PC-9 (cell line): Measurements from ENCODE around the gene EIF4EBP3. TPM values are rescaled to one million over a fixed set of nuclear protein-coding genes. Genes with fewer than 3 reads are reported as not detected.
A peak's percentile ranks its signal among the peaks of the same experiment; 100 is the strongest.
"Not testable (repeated sequence)": the region's sequence is repeated elsewhere in the genome, so short reads cannot be mapped to it uniquely, and the experiment has no call there.

Source experiments
- BruUV-seq: library from RNA; stranded (reverse); fragments of 400-500 nt; replicated peaks from 2 replicates; lab custom pipeline; 2021; lab: Mats Ljungman, UMichigan
- CTCF ChIA-PET: fragments of 300-600 bp; sonication (Branson Sonifier 250); formaldehyde crosslinking; loops from one replicate; lab custom pipeline; 2022; ENCODE audit warnings: antibody characterized with exemption; lab: Charles Lee
- POLR2A ChIA-PET: fragments of 300-600 bp; sonication (Branson Sonifier 250); formaldehyde crosslinking; loops from one replicate; lab custom pipeline; 2022; ENCODE audit warnings: antibody characterized with exemption; ENCODE audit not compliant: unreplicated experiment; lab: Charles Lee
- DNase-seq, 2 experiments: peaks; one replicate each; pipeline versions ENCODE4 v3.0.0 to v3.0.0-alpha.2; 2015 to 2022; ENCODE audit warnings: mixed read lengths in 1 of 2
- H2AFZ ChIP-seq: fragments of 200-600 bp; sonication (generic); 2 replicates; pipeline ENCODE4 v1.8.1; 2017; ENCODE audit warnings: antibody characterized with exemption
- H3F3A ChIP-seq: fragments of 200-600 bp; sonication (generic); 2 replicates; pipeline ENCODE4 v1.8.1; 2017; ENCODE audit warnings: antibody characterized with exemption, mild to moderate bottlenecking, low read depth; ENCODE audit not compliant: insufficient read depth
- H3K27ac ChIP-seq: fragments of 200-600 bp; sonication (generic); 2 replicates; pipeline ENCODE4 v1.6.1; 2016; ENCODE audit warnings: mixed run types
- H3K27me3 ChIP-seq: fragments of 200-600 bp; sonication (generic); 2 replicates; pipeline ENCODE4 v1.6.1; 2016; ENCODE audit warnings: low read depth, mixed run types; ENCODE audit not compliant: insufficient read depth
- H3K36me3 ChIP-seq: fragments of 200-600 bp; sonication (generic); 2 replicates; pipeline ENCODE4 v1.6.1; 2016; ENCODE audit warnings: low read depth, mixed run types
- H3K4me1 ChIP-seq: fragments of 200-600 bp; sonication (generic); replicated peaks from 2 replicates; pipeline ENCODE4 v1.6.1; 2016; ENCODE audit warnings: mixed run types; ENCODE audit not compliant: insufficient read depth
- H3K4me2 ChIP-seq: fragments of 200-600 bp; sonication (generic); 2 replicates; pipeline ENCODE4 v1.6.1; 2017; ENCODE audit warnings: mixed run types
- H3K4me3 ChIP-seq: fragments of 200-600 bp; sonication (generic); 2 replicates; pipeline ENCODE4 v1.6.1; 2016; ENCODE audit warnings: mixed run types
- H3K79me2 ChIP-seq: fragments of 200-600 bp; sonication (generic); 2 replicates; pipeline ENCODE4 v1.6.1; 2017; ENCODE audit warnings: low read depth, mixed run types
- H3K9me2 ChIP-seq: fragments of 200-600 bp; sonication (generic); 2 replicates; pipeline ENCODE4 v1.8.1; 2017; ENCODE audit warnings: mild to moderate bottlenecking; ENCODE audit not compliant: insufficient read depth
- H3K9me3 ChIP-seq: fragments of 200-600 bp; sonication (generic); 2 replicates; pipeline ENCODE4 v1.8.1; 2016; ENCODE audit warnings: low read depth; ENCODE audit not compliant: insufficient read depth
- H4K20me1 ChIP-seq: fragments of 200-600 bp; sonication (generic); 2 replicates; pipeline ENCODE4 v1.8.1; 2017; ENCODE audit not compliant: insufficient read depth
- CTCF ChIP-seq: fragments of 200-600 bp; sonication (generic); conservative IDR thresholded peaks from 2 replicates; pipeline ENCODE4 v1.6.1; 2017; ENCODE audit warnings: mixed run types, antibody characterized with exemption, mild to moderate bottlenecking, moderate library complexity
- EZH2 ChIP-seq: fragments of 200-600 bp; sonication (generic); IDR thresholded peaks from 2 replicates; pipeline ENCODE4 v1.8.0; 2017; ENCODE audit warnings: antibody characterized with exemption, low read depth
- intact Hi-C: fragments of 100-400 bp; cut with micrococcal nuclease; formaldehyde crosslinking; loops from one replicate; pipeline ENCODE4 v1.10.0; 2022; ENCODE audit not compliant: unreplicated experiment
- total RNA-seq: library from RNA; stranded (reverse); gene quantifications from 2 replicates; pipeline ENCODE4 v1.2.3, GENCODE V29; 2021

The EIF4EBP3 gene
- total RNA-seq, 1 experiment from 2014 or later = 5.6 TPM

GRCh38 chr5:140575309-140575708 lies 27.8 kb downstream of the EIF4EBP3 start:
- no peaks in the 10 kb centered on the region for H3K27me3 ChIP-seq
- no peak for DNase-seq
- intact Hi-C loops = no loop called here
- H2AFZ ChIP-seq = no peak overlapping the region
- no peaks in the 10 kb centered on the region for H3F3A ChIP-seq
- H3K9me3 ChIP-seq = no peaks in the 10 kb centered on the region
- H4K20me1 ChIP-seq = no peaks in the 10 kb centered on the region
- no peaks in the 10 kb centered on the region for H3K79me2 ChIP-seq
- no peaks in the 10 kb centered on the region for H3K9me2 ChIP-seq
- ChIA-PET POLR2A (no interaction called here), CTCF (no interaction called here)
- H3K4me1 ChIP-seq = peaks cover 12% of the 10 kb centered on the region; the same call in 1 of the 2 replicates
- no peak overlapping the region for H3K27ac ChIP-seq
- H3K4me2 ChIP-seq = no peak overlapping the region
- TF ChIP-seq EZH2 (no peak), CTCF (no peak)
- no TSS peak for BruUV-seq
- no peak overlapping the region for H3K4me3 ChIP-seq
- H3K36me3 ChIP-seq = no peaks in the 10 kb centered on the region

DNA sequence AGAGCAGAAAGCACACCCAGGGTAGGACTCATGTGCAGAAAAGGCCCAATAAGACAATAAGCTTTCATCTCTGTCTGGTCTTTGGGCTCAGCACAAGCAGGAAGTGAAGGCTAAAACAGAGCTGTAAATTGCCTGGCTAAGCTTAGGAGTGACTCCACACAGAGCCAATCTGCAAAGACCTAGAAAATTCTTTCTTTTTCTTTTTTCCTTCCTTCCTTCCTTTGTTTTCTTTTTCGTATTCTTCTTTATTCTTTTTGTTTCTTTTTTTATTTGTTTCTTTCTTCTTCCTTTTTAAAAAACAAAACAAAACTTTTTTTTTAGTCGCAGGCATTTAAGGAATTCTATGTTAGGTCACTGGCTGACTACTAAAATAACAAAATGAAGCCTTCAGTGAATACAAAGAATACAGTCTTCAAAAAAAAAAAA lies 29.3 kb downstream of the EIF4EBP3 start:
- ChIA-PET CTCF (no interaction called here), POLR2A (interaction anchor here (0.7 kb wide), 1 partner anchor 123 kb away, joined by 4 read pairs; the partner anchor contains the start of gene ZMAT2)
- no peaks in the 10 kb centered on the region for H3K79me2 ChIP-seq
- intact Hi-C loops = no loop called here
- no peaks in the 10 kb centered on the region for H3K9me2 ChIP-seq
- H3K36me3 ChIP-seq = no peaks in the 10 kb centered on the region
- no peaks in the 10 kb centered on the region for H3K9me3 ChIP-seq
- H3K4me3 ChIP-seq = no peak overlapping the region
- BruUV-seq = no TSS peak
- no peak overlapping the region; the same call in 1 of the 2 replicates for H2AFZ ChIP-seq
- H3K27me3 ChIP-seq = no peaks in the 10 kb centered on the region
- no peak overlapping the region for H3K27ac ChIP-seq
- no peak overlapping the region for H3K4me2 ChIP-seq
- TF ChIP-seq EZH2 (no peak), CTCF (no peak)
- H4K20me1 ChIP-seq = no peaks in the 10 kb centered on the region
- no peak for DNase-seq
- peaks cover 12% of the 10 kb centered on the region; the same call in 1 of the 2 replicates for H3K4me1 ChIP-seq
- H3F3A ChIP-seq = no peaks in the 10 kb centered on the region

DNA sequence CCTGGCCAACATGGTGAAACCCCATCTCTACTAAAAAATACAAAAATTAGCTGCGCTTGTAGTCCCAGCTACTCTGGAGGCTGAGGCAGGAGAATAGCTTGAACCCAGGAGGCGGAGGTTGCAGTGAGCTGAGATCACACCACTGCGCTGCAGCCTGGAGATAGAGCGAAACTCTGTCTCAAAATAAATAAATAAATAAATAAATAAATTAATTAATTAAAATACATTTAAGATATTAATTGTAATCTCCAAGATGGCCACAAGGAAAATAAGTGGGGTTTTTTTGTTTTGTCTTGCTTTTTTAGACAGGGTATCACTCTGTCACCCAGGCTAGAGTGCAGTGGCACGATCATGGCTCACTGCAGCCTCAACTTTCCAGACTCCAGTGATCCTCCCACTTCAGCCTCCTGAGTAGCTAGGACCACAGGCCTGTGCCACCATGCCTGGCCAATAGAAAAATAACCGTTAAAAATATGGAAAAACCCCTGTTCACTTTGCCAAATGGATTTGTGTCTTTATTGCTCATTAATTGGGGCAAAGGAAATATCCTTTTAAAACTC lies 31.8 kb downstream of the EIF4EBP3 start:
- H3K36me3 ChIP-seq, H3K9me2 ChIP-seq, intact Hi-C loops, POLR2A ChIA-PET, H3K79me2 ChIP-seq, H3K4me2 ChIP-seq, H3K27ac ChIP-seq, H2AFZ ChIP-seq, H3K4me1 ChIP-seq, H3F3A ChIP-seq, H4K20me1 ChIP-seq, H3K27me3 ChIP-seq, BruUV-seq, H3K4me3 ChIP-seq, DNase-seq, H3K9me3 ChIP-seq: not testable (repeated sequence)
- CTCF ChIA-PET = interaction anchor here (1.1 kb wide), 1 partner anchor 14 kb away, joined by 5 read pairs; no protein-coding TSS in a partner anchor
- peak; percentile 26; the same call in 1 of the 2 replicates for TF ChIP-seq CTCF
